Calu3 (cell line): Measurements from ENCODE around the gene SUN3. TPM values are rescaled to one million over a fixed set of nuclear protein-coding genes. Genes with fewer than 3 reads are reported as not detected.

ENCODE experiments used
- BruUV-seq: library from RNA; stranded (reverse); fragments of 400-500 nt; replicated peaks from 2 replicates; lab custom pipeline; 2021; lab: Mats Ljungman, UMichigan
- CTCF ChIA-PET: fragments of 300-600 bp; sonication (Branson Sonifier 250); formaldehyde crosslinking; loops from one replicate; lab custom pipeline; 2022; ENCODE audit warnings: antibody characterized with exemption; lab: Charles Lee
- DNase-seq: peaks from one replicate; pipeline ENCODE4 v3.0.0; 2022
- H3K27ac Mint-ChIP-seq: one replicate; pipeline ENCODE4 v1.8.0; 2022; ENCODE audit warnings: mixed read lengths; ENCODE audit not compliant: unreplicated experiment
- H3K27me3 Mint-ChIP-seq: one replicate; pipeline ENCODE4 v1.8.0; 2022; ENCODE audit warnings: mixed read lengths; ENCODE audit not compliant: unreplicated experiment
- H3K36me3 Mint-ChIP-seq: one replicate; pipeline ENCODE4 v1.8.0; 2022; ENCODE audit warnings: mild to moderate bottlenecking, moderate library complexity, mixed read lengths; ENCODE audit not compliant: insufficient read depth, unreplicated experiment
- H3K4me1 Mint-ChIP-seq: one replicate; pipeline ENCODE4 v1.8.0; 2022; ENCODE audit warnings: mild to moderate bottlenecking, low read depth, mixed read lengths; ENCODE audit not compliant: unreplicated experiment
- H3K4me3 Mint-ChIP-seq: one replicate; pipeline ENCODE4 v1.8.0; 2022; ENCODE audit warnings: mild to moderate bottlenecking, low read depth, moderate library complexity, mixed read lengths; ENCODE audit not compliant: unreplicated experiment
- H3K9me3 Mint-ChIP-seq: one replicate; pipeline ENCODE4 v1.8.0; 2022; ENCODE audit warnings: low read depth, mixed read lengths; ENCODE audit not compliant: unreplicated experiment
- CTCF ChIP-seq: fragments of 200-600 bp; IDR thresholded peaks from one replicate; pipeline ENCODE4 v1.8.0; 2022; ENCODE audit warnings: antibody characterized with exemption; ENCODE audit not compliant: unreplicated experiment
- intact Hi-C: fragments of 100-400 bp; cut with micrococcal nuclease; formaldehyde crosslinking; loops from one replicate; pipeline ENCODE4 v1.10.0; 2022; ENCODE audit not compliant: unreplicated experiment
- total RNA-seq: library from RNA; stranded (reverse); gene quantifications from 2 replicates; pipeline ENCODE4 v1.2.3, GENCODE V29; 2022

SUN3 gene
- total RNA-seq, 1 experiment from 2014 or later = 1.8 TPM

DNA sequence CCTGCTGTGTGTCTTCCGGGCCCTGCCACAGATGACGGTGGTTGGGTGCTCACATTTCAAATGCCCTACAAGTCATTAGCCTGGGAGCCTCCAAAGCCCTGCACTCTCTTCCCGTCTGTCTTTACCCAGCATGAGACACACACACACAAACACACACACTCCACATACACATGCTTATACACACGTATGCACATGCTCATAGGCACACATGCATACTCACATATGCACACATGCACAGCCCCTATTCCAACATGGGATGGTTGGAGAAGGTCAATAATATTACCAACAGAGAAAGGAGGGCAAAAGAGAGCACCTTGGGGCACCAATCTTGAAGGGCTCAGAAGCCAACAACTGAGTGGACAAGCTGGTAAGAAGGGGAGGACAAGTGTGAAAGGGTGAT, 19.0 kb downstream of the SUN3 start:
- no peak for TF ChIP-seq CTCF
- no peaks in the 10 kb centered on the region for H3K27me3 Mint-ChIP-seq
- no TSS peak for BruUV-seq
- no peaks in the 10 kb centered on the region for H3K36me3 Mint-ChIP-seq
- intact Hi-C loops = no loop called here
- no peak overlapping the region for H3K27ac Mint-ChIP-seq
- no peak overlapping the region for H3K4me3 Mint-ChIP-seq
- CTCF ChIA-PET = no interaction called here
- H3K9me3 Mint-ChIP-seq = no peaks in the 10 kb centered on the region
- peaks cover 12% of the 10 kb centered on the region for H3K4me1 Mint-ChIP-seq
- DNase-seq = no peak

DNA sequence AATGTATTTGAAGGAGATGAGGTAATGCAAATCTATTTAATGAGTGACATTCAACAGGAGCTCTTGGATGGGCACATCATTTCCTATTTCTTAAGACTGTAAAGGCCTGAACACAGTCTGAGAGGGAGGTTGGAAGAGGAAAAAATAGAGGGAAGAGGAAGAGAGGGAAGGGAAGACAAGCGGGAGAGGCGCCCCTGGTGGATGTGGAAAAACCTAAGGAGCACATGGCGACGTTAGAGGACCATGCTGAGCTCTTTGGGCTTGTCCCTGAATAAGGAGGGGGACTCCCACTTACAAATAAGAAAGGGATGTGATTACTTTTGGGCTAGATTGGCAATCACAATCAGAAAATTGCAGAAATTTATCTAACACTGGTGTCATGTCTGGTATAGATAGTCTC, 19.6 kb downstream of the SUN3 start:
- H3K4me3 Mint-ChIP-seq = no peak overlapping the region
- H3K27me3 Mint-ChIP-seq = no peaks in the 10 kb centered on the region
- no peak for DNase-seq
- H3K36me3 Mint-ChIP-seq = no peaks in the 10 kb centered on the region
- H3K27ac Mint-ChIP-seq = no peak overlapping the region
- TF ChIP-seq CTCF = no peak
- intact Hi-C loops = no loop called here
- no TSS peak for BruUV-seq
- H3K9me3 Mint-ChIP-seq = no peaks in the 10 kb centered on the region
- peaks cover 13% of the 10 kb centered on the region for H3K4me1 Mint-ChIP-seq
- CTCF ChIA-PET = no interaction called here

DNA sequence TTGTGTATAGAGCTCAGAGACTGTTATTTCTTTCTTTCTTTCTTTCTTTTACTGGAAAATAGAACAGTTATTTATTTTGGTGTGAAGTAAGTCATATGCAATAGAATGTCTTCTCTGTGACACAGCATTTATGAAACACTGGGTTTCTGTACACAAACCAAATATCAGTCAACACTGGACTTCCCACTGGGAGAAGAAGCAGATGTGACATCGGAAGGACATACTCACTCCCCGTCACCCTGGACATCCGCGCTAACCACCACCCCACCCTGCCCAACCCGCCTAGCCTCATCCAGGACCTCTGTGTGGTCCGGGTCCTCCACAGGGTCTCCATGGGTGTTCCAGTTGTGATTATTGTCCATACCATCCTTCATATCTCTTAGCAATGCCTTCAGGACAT, 22.0 kb downstream of the SUN3 start:
- Mint-ChIP-seq H3K4me1 (peaks cover 13% of the 10 kb centered on the region), H3K36me3 (no peaks in the 10 kb centered on the region), H3K9me3 (no peaks in the 10 kb centered on the region), H3K27me3 (no peaks in the 10 kb centered on the region), H3K27ac (no peak overlapping the region), H3K4me3 (no peak overlapping the region)
- no peak for DNase-seq
- CTCF ChIA-PET = no interaction called here
- no TSS peak for BruUV-seq
- intact Hi-C loops = no loop called here
- TF ChIP-seq CTCF = no peak

GRCh38 chr7:48004638-48005037, 24.3 kb downstream of the SUN3 start:
- CTCF ChIA-PET = interaction anchor here (0.6 kb wide), 1 partner anchor 431 kb away, joined by 3 read pairs; no protein-coding TSS in a partner anchor
- Mint-ChIP-seq H3K4me3 (no peak overlapping the region), H3K9me3 (no peaks in the 10 kb centered on the region), H3K27me3 (no peaks in the 10 kb centered on the region), H3K36me3 (peaks cover 5% of the 10 kb centered on the region), H3K4me1 (peaks cover 26% of the 10 kb centered on the region), H3K27ac (no peak overlapping the region)
- BruUV-seq = no TSS peak
- DNase-seq = no peak
- no peak for TF ChIP-seq CTCF
- intact Hi-C loops = no loop called here
